HL-60/S4 (cell line): Measurements from ENCODE around the gene GALNTL6.

Source experiments
- in situ Hi-C: fragments of 300-500 bp; cut with MboI; formaldehyde crosslinking; loops from 2 replicates; pipeline ENCODE4 v1.14.3; 2022; ENCODE audit warnings: low sequenced_read_pairs

The GALNTL6 gene

DNA sequence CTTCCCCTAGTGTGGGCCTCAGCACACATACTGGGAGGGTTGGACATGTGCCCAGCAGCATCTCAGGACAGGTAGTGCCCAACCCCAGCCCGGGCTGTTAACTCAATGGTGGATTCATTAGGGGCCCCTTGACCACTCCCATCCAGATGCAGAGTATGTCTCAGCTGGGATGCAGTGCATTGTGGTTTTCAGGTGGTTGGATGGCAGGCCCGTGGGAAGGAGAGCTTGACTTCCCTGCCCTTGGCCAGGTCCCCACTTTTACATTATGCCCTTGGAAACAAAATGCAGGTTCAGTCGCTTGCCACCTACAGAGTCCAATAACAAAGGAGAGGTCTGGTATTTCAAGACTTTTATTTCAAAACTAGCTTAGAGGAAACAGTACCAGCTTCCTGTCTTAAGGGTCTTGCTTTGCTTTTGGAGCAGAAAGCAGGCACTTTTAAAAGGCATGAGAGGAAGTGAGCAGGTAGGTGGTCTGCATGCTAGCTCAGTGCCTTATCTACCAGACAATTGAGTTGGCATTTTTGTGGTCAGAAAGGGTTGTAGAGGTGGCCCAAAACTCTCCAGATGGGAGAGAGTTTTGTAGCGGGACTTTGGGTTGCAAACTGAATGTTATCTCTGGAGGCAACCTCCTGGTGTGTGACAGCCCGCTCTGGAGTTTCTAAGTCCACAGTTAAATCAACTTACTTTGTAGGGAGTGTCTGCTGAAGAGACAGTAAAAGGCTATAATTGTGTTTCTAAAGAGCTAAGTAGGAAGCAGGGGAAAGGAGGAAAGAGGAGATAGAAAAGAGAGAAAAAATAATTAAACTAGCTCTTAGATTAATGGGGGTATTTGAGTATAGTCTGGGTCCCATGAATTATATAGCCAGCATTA is 171.0 kb downstream of the GALNTL6 start:
- in situ Hi-C loops = no loop called here

DNA sequence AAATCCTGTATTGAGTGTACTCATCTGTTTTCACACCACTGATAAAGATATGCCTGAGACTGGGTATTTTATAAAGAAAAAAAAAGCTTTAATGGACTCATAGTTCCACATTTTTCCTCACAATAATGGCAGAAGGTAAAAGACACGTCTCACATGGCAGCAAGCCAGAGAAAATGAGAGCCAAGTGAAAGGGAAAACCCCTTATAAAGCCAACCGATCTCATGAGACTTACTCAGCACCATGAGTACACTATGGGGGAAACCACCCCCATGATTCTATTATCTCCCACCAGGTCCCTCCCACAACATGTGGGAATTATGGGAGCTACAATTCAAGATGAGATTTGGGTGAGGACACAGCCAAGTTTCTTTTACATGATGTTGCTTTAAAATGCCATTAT is 171.9 kb downstream of the GALNTL6 start:
- in situ Hi-C loops = no loop called here

DNA sequence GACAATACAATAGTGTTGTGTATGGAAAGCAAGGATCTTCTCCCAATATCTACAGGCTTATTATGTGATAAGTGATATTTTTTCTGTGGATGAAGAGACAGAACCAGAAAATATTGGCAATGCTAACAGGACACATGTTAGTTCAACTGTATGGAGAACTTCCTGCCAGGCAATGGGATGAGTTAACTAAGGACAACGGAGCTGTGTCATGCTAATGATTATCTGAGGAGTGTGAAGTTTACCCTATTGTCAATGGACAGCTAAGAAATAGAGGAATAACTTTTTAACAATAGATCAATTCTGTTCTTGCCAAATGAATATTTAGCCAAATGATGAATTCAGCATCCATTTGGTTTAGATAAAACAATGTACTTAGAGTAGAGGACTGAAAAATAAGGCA is 180.0 kb downstream of the GALNTL6 start:
- in situ Hi-C loops = no loop called here

DNA sequence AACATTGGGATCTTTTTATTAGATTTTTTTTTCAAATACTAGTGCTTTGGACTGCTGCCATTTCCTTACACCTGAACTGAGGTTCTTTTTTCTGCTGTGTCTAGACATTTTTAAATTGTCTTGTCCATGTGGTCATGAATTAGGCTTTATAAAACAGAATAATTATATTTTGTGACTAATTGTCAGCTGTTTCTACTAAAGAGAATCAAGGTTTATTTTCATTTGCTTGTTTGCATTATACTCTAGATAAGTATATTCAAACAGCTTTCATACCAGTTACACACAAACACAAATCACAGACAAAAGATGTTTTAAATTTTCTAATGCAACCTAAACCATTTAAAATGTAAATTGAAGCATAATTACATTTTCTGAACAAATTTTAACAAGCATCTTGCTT is 194.7 kb downstream of the GALNTL6 start:
- in situ Hi-C loops = no loop called here

DNA sequence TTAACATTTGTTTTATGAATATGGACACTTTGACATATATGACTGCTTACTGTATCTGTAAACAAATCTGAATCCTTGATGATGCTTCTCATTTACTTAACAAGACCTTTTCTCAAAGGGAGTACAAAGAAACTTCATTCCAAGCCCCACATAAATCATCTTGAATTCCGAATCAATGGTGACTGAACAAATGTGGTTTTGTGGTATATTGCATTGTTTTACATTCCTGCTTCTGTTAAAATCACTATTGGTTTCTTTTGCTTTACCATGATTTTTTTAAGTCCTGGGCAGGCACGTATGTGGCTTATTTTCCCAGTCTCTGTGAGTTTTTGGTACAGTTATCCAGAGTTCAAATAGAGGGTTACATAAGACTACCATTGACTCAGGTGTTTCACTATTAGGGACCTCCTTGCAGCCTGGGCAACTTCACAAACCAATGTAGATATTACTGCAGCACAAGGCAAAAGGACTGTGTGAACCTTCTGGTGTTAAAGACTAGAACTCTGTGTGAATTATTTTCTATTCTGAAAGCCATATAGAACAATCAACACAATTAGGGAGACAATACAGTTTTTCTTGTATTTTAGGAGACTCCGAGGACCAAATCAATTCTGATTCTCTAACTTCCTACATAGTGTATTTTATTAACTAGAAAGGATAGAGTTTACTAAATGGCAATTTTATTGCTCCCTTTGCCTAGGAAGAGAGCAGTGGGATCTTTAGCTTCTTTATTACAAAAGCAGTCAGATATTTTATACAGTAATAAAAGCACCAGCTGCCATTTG is 196.4 kb downstream of the GALNTL6 start:
- in situ Hi-C loops = no loop called here

DNA sequence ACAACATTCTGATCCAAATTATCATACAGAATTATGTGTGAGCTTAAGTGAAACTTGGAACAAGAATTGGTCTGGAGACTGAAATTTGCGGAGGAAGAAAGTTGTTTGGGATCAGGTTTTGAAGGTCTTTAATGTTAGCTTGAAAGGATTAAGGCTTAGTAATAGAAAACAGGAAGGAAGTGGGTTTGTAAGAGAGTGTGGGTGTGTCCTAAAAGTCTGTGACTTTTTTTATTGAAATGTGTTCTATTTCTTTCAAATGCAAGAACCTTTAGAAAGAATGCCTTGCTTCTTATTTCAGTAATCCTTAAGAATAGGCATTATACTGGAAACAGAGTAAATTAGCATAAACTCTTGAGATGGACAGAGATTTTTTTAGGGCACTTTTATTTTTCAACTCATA is 198.0 kb downstream of the GALNTL6 start:
- in situ Hi-C loops = no loop called here

DNA sequence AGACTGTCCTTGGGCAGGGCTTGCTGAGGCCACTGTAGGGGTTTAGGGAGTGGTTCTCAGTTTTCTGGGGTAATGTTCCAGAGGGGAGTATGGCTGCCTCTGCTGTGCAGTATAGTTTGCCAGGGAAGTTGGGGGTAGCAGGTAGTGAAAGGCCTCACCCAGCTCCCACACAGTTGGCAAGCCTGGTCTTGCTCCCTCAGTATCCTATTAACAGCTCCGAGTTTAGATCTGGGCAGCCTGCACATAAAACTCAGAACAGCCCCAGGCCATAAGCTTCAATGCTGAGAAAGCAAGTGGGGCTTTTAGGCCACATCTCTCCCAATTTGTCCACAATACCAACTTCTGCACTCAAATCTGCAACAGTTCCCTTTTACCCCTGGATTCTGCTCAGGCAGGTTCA is 205.2 kb downstream of the GALNTL6 start:
- in situ Hi-C loops = no loop called here

DNA sequence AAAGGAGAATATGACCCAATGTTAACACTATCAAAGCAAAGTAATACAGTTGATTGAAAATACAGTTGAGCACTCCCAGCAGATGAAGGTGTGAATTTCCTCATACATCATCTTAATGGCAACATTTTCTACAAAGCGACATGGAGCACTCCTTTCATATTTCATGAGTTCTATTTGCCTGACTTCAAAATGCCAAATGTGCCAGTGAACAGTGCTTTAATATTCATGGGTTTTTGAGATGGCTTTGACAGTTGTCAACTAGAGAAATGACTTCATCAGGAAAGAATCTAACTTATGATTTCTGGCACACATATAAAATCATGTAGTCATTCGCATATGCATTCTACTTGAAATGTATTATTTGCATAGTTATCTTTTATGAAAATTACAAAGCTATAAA is 222.4 kb downstream of the GALNTL6 start:
- in situ Hi-C loops = no loop called here

DNA sequence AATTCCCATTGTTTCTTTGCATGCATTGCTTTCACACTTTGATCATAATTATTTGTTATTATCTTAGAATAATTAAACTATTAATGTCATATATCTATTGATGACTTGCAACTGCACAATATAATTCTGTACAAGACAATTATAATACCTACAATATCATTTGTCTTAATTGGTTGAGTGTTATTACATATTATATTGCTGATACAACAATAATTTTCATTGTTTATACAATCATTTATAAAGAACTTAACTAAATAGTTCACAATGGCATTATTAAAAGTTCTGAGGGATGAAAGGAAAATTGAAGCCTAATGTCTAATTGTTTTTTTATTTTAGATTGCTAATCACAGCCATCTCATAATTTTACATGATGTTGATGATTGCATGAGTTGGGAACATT is 227.6 kb downstream of the GALNTL6 start:
- in situ Hi-C loops = no loop called here

DNA sequence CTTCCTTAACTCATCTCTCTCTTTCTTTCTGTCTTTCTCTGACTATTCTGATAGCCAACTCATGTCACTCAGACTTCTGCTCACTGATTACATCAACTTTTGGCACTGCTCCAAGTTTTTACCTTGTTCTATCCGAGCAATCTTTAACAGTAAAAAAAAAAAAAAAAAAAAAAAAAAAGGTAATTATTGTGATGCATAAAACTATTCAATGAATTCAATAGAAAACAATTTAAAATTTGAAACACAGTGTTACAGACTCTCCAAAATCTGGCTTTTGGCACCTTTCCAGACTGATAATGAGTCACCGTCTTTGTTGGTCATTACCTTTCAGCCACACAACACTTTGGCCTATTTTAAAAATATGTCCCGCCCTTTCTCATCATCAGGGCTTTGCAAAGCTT is 229.5 kb downstream of the GALNTL6 start:
- in situ Hi-C loops = no loop called here

DNA sequence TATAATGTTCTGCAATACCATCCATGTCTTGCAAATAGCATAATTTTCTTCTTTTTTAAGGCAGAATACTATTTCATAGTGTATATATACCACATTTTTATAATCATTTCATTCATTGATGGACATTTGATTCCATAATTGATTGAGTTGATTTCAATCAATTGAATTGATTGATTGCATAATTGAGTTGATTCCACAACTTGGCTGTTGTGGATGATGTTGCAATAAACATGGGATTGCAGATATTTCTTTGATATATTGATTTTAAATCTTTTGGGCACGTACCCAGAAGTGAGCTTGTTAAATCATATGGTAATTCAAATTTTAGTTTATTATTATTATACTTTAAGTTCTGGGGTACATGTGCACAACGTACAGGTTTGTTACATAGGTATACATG is 232.8 kb downstream of the GALNTL6 start:
- in situ Hi-C loops = no loop called here

DNA sequence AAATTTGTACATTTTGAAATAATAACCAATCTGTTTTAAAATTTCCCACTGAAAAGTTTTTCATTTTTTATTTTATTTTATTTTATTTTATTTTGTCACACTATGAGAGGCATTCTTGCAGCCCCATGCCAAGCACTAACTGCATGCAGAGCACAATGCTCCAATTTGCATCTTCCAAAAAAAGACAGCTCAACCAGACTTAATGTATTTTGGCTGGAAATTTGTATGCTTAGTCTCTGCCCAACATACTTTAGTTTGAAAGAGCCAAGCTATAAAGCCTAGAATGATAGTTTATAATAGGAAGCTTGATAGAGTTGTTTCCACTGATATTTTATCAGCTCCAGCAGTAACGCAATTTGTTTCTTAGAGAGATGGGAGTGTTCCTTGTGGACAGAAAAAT is 235.5 kb downstream of the GALNTL6 start:
- in situ Hi-C loops = no loop called here

DNA sequence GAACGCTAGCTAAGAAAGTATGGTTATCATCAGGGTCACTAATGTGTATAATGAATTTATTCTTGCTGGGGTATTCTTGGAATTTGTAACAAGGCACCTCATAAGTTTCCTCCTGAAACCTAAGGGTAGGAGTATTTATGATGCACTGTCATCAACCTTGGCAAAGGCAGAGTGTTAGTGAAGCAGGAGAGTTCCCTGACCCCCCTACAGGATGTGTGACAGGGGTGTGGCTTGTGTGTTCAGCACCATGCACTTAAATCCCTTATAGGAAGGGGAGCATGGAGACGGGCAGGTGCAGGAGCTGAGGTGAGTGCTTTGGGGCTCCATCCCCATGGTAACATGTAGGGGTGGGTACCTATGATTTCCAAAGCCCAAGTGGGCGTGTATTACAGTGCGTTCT is 237.7 kb downstream of the GALNTL6 start:
- in situ Hi-C loops = no loop called here

DNA sequence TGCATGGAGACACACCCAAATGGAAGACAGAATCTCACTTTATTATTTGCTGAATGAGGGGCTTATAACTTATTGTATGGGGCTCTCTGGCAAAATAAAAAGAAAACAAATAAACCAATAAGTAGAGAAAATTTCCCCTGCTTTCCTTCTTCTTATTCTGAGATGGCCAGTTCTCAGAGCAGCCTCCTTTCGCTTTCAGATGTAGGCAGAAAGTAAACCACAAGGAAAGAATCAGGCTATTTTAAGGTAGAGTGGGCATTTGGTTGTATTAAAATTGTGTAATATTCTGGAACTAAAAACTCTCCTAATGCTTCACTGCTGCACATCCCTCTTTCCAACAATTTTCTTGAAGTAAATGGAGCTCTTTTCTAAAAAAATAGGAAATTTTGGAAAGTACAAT is 241.8 kb downstream of the GALNTL6 start:
- in situ Hi-C loops = no loop called here

DNA sequence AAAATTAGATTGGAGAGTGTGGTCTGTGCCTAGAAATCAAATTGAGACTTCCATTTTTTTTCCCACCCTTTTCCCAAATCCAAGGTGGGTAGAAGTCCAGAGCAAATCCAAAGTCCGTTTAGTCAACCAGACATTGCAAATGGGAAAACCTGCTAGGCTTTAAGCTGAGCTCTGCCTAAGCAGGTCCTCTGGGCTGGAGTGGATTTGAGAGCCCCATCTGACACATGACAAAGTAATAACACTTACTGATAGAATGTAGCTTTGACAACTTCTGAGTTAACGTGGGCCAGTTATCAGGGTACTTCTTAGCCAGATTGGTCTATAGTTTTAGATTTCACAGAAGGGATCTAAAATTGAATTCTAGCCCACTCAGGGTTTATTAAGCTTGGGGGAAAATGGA is 242.3 kb downstream of the GALNTL6 start:
- in situ Hi-C loops = no loop called here

DNA sequence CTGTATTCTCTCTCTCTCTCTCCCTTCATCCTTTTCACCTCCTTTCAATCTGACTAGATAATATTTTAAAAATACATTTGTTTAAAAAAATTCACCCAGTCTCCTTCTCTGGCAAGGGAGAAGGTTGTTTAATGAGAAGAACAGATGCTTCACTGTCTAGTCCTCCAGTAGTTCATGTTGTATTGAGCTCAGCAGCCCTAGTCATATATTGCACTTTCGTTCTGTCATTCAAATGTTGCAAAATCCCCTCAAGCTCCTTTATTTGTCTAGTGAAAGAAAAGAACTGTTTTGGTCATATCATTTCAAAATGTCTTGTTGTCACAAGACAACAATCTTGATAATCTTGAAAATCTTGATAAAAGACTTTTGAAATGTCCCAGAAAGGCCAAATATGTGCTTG is 248.0 kb downstream of the GALNTL6 start:
- in situ Hi-C loops = no loop called here

DNA sequence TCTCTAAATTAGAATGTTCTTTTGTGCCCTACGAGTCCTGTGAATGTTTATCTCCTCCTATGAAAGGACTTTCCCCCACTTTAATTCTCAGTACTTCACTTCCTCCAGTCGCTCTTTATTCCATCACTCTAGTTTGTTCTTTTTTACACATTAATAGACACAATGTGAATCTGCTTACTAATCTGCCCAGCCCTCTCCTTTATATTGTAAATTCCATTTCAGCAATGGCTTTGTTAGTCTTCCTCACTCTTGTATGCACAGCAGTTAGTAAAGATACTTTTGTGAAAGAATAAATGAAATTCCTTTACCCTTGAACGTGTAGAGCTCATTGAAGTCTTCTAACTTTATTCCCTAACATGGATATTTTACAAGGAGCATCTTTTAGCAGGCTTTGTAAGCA is 255.3 kb downstream of the GALNTL6 start:
- in situ Hi-C loops = no loop called here

DNA sequence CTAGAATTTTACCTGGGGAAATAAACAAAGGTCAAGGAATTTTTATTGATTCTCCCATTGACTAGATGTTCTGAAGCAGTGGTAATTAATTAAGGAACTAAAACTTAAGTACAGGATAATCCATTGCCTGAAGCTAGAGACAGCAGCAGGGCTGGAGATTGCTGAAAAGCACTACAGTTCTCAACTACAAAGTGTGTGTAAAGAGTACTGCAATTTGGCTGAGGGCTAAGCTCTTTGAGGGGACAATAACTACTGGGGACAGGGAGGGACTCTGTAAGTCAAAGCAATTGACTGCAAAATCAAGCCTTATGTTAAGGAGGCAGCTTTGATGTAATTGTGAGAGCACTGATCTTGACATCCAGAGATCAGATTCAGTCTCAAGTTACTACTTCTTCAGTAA is 260.4 kb downstream of the GALNTL6 start:
- in situ Hi-C loops = no loop called here

DNA sequence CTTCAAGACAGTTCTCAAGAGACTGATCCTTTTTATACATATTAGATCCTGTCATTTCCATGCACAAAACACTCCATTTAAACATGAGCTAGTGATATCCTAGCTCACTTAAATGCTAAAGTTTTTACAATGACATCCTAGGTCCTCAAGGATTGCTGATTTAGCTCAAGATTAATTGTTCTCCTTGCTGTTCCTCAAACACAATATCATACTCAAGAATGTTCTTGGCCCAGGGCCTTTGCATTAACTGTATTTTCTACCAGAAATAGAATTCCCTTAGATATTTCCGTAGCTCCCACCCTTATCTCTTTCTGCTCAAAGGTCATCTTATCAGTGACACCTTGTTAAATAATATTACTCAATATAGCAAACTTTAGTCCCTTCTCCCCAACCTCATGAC is 270.1 kb downstream of the GALNTL6 start:
- in situ Hi-C loops = no loop called here

DNA sequence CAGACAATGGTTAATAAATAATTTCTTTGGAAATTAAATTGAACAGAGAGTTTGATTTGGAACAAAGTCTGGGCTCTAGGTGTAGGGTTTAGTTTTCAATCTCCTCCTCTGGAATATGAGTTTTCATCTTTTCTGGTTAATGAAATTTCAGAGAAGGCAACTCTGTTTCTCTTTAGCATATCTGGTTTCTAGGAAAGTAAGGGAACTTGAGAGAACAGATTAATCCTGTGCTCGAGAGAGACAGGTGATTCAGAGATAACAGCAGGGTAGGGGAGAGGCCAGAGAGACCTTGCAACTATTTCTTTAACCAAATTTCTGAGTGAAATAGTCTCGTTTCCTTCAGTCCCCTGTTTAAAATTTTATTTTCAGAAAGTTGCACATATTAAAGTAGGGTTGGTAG is 275.4 kb downstream of the GALNTL6 start:
- in situ Hi-C loops = no loop called here

DNA sequence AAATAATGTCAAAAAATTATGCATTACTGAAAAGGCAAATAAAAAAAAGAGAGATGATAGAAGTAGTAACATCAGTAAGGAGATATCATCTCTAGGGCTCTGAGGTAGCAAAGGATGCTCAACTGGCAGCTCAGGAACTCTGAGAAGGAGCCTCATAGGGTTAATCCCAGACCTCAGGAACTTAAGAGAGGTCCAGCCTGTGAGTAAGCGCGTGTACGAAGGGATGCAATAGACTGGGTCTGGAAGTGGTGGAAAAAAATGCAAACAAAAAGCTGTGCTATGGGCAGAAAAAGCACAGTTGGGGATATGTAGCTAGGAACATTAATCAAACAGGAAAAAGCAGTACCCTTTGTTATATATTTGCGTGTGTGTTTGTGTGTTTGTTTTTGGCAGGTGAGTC is 282.0 kb downstream of the GALNTL6 start:
- in situ Hi-C loops = no loop called here

DNA sequence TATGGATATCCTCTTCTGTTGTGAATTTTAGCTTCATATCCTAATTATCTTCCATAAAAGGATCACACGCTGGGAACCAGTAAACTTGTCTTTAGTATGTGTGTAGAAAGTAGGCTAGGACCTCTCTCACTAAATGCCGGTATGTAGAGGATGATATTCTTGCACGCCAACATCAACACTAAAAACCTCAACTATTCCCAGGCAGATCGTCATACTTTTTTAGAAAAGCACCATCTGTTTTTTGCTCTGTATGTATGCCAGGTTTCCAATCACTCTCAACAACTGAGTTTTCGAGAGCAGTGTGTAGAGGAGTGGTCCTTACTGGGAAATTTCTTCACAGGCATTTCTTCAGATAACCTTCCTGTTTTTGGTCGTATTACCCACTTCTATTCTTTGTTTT is 283.6 kb downstream of the GALNTL6 start:
- in situ Hi-C loops = no loop called here
